HEK293 (cell line): Measurements from ENCODE around the gene PARL.

Source experiments
- PBX3 ChIP-seq: sonication (generic); formaldehyde crosslinking; IDR thresholded peaks from 2 replicates; pipeline ENCODE4 v1.8.1; 2022; ENCODE audit warnings: mild to moderate bottlenecking, moderate library complexity, missing genetic modification reagents
- SCRT2 ChIP-seq: fragments of 450-650 bp; formaldehyde crosslinking; IDR thresholded peaks from 2 replicates; pipeline ENCODE4 v1.5.1; 2016; ENCODE audit warnings: missing biosample characterization, missing genetic modification characterization
- ZNF121 ChIP-seq: fragments of 450-650 bp; formaldehyde crosslinking; IDR thresholded peaks from 2 replicates; pipeline ENCODE4 v1.5.1; 2016; ENCODE audit warnings: missing biosample characterization, missing genetic modification characterization
- ZNF19 ChIP-seq: fragments of 450-650 bp; formaldehyde crosslinking; IDR thresholded peaks from 2 replicates; pipeline ENCODE4; 2016; ENCODE audit warnings: missing biosample characterization, missing genetic modification characterization, low read depth
- ZNF274 ChIP-seq, 2 experiments: fragments of 200-500 bp in 1 of 2; fragments of 450-650 bp in 1 of 2; sonication (Bioruptor generic) in 1 of 2; formaldehyde crosslinking in 1 of 2; IDR thresholded peaks; 2 replicates each; pipeline versions ENCODE4 v1.5.1 to v1.6.1; 2014 to 2016; ENCODE audit warnings: borderline replicate concordance in 1 of 2, inconsistent platforms in 1 of 2, low read length in 1 of 2, missing biosample characterization in 1 of 2, missing genetic modification characterization in 1 of 2
- ZNF658 ChIP-seq: fragments of 450-650 bp; formaldehyde crosslinking; IDR thresholded peaks from 2 replicates; pipeline ENCODE4; 2016; ENCODE audit warnings: missing biosample characterization, missing genetic modification characterization
- ZNF785 ChIP-seq: fragments of 450-650 bp; formaldehyde crosslinking; IDR thresholded peaks from 2 replicates; pipeline ENCODE4 v1.5.1; 2016; ENCODE audit warnings: missing biosample characterization, missing genetic modification characterization
- ZNF791 ChIP-seq: fragments of 450-650 bp; formaldehyde crosslinking; IDR thresholded peaks from 2 replicates; pipeline ENCODE4 v1.5.1; 2016; ENCODE audit warnings: missing biosample characterization, missing genetic modification characterization
- TF ChIP-seq, protein P1 (sequence below): fragments of 450-650 bp; formaldehyde crosslinking; IDR thresholded peaks from 2 replicates; pipeline ENCODE4 v1.5.1; 2016; ENCODE audit warnings: missing biosample characterization, missing genetic modification characterization

DNA sequence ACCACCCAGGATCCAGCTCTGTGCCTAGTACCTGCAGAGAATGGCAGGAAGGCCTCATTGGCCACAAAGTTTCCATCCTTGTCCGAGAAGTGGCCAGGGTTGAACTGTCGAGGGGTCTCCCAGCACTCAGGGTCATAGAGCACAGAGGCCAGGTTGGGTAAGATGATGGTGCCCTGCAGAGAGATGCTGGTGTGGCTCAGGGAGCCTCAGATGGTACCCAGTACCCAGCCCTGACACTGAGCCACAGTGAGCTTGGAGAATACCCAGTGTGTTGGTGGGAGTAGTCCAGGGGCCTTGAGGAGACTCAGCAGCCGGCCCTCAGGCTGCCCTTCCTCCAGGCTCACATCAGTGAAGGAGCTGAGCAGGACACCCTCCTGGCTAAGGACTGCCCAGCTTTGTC is 11.5 kb upstream of the PARL start:
- TF ChIP-seq ZNF658 (no peak), ZNF274 (IDR thresholded peaks at IDR 0.05; ENCODE audit: low read length) (no peak), ZNF274 (tag by site-specific recombination; IDR thresholded peaks at IDR 0.05; ENCODE audit: borderline replicate concordance) (no peak), ZNF785 (tag by site-specific recombination) (no peak), SCRT2 (tag by site-specific recombination) (no peak), PBX3 (CRISPR knock-in tag) (no peak), ZNF121 (tag by site-specific recombination) (no peak), ZNF19 (tag by site-specific recombination) (no peak), ZNF791 (tag by site-specific recombination) (no peak)
- TF ChIP-seq, protein P1, sequence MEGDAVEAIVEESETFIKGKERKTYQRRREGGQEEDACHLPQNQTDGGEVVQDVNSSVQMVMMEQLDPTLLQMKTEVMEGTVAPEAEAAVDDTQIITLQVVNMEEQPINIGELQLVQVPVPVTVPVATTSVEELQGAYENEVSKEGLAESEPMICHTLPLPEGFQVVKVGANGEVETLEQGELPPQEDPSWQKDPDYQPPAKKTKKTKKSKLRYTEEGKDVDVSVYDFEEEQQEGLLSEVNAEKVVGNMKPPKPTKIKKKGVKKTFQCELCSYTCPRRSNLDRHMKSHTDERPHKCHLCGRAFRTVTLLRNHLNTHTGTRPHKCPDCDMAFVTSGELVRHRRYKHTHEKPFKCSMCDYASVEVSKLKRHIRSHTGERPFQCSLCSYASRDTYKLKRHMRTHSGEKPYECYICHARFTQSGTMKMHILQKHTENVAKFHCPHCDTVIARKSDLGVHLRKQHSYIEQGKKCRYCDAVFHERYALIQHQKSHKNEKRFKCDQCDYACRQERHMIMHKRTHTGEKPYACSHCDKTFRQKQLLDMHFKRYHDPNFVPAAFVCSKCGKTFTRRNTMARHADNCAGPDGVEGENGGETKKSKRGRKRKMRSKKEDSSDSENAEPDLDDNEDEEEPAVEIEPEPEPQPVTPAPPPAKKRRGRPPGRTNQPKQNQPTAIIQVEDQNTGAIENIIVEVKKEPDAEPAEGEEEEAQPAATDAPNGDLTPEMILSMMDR (tag by site-specific recombination): no peak
